Measurements from ENCODE around the gene RTN1. TPM values are rescaled to one million over a fixed set of nuclear protein-coding genes. Genes with fewer than 3 reads are reported as not detected.
A peak's percentile ranks its signal among the peaks of the same experiment; 100 is the strongest.

The RTN1 gene, protein sequence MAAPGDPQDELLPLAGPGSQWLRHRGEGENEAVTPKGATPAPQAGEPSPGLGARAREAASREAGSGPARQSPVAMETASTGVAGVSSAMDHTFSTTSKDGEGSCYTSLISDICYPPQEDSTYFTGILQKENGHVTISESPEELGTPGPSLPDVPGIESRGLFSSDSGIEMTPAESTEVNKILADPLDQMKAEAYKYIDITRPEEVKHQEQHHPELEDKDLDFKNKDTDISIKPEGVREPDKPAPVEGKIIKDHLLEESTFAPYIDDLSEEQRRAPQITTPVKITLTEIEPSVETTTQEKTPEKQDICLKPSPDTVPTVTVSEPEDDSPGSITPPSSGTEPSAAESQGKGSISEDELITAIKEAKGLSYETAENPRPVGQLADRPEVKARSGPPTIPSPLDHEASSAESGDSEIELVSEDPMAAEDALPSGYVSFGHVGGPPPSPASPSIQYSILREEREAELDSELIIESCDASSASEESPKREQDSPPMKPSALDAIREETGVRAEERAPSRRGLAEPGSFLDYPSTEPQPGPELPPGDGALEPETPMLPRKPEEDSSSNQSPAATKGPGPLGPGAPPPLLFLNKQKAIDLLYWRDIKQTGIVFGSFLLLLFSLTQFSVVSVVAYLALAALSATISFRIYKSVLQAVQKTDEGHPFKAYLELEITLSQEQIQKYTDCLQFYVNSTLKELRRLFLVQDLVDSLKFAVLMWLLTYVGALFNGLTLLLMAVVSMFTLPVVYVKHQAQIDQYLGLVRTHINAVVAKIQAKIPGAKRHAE
- 3.7 and 4.3 TPM in 2 replicates for total RNA-seq (2014; rRNA removed; shearing (Covaris generic))
- polyA plus RNA-seq (2016; fragmentation: Nextera tagmentation; extraction: Ambion mirVana) = 3.1 and 4.2 TPM in 2 replicates
- long read RNA-seq, partial matches to known transcripts = 0 of 3 reads
- long read RNA-seq, other reads (novel, unspliced or antisense) = 0 of 3 reads

DNA sequence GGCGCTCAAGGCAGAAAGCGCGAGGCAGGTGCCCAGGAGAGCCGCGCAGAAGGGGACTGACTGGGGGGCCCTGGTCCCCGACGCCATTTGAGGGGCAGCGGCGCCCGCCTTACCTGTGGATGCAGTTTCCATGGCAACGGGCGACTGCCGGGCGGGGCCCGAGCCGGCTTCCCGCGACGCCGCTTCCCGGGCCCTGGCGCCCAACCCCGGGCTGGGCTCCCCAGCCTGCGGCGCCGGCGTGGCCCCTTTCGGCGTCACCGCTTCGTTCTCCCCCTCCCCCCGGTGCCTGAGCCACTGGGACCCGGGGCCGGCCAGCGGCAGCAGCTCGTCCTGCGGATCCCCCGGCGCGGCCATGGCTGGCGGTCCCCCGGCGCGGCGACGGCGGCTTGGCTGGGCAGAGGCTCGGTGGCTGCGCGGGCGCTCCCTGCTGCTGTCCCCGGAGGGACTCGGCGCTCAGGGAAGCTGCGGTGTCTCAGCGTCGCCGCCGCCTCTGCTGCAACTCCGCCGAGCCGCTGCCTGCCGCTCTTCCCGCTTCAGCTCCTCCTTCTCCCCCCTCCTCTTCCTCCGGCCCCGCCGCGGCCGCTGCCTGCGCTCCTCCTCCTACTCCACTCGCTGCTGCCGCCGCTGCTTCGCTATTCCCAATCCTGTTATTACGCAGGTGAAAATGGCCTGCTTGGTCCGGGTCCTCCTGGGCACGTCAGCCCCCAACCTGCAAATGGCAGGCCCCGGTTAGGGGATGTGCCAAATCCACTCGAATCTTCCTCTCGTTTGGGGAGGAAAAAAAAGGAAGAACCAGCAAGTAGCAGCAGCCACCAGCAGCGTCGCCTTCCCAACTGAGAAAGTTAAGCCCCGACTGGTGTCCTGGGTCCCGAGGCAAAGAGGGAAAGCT is at the start of gene RTN1:
RTN1 (minus strand) TSS at position 500 of the 889 bp plus-strand sequence; CDS start at position 354, 146 bp downstream.
- Mint-ChIP-seq H3K9me3 (no peaks in the 10 kb centered on the region; the same call in 2 of the 3 replicates), H3K36me3 (ENCODE audit: low read depth) (no peaks in the 10 kb centered on the region), H3K27me3 (ENCODE audit: insufficient read depth, low read depth, poor library complexity) (peaks cover 32% of the 10 kb centered on the region), H3K4me3 (peak within 1 kb of the TSS; percentile 91), H3K4me1 (peaks cover 12% of the 10 kb centered on the region), H3K27ac (no peak within 1 kb of the TSS)
- Histone ChIP-seq H3K4me2 (peak within 1 kb of the TSS; percentile 95), H3K36me3 (ENCODE audit: insufficient read depth) (no peaks in the 10 kb centered on the region), H3K4me1 (ENCODE audit: insufficient read depth) (peaks cover 7% of the 10 kb centered on the region; the same call in 1 of the 2 replicates), H3K9me2 (ENCODE audit: insufficient read depth) (no peaks in the 10 kb centered on the region), H3K79me2 (replicated peaks; ENCODE audit: insufficient read depth) (no peaks in the 10 kb centered on the region), H4K20me1 (replicated peaks; ENCODE audit: insufficient read depth) (no peaks in the 10 kb centered on the region), H3F3A (replicated peaks; ENCODE audit: low read depth) (no peaks in the 10 kb centered on the region), H3K4me3 (peak within 1 kb of the TSS; percentile 78), H3K27ac (ENCODE audit: low read depth) (no peak within 1 kb of the TSS), H2AFZ (peak within 1 kb of the TSS; percentile 100), H3K27me3 (ENCODE audit: insufficient read depth) (peaks cover 58% of the 10 kb centered on the region)
- DNase-seq (ENCODE audit: low spot score) (peak; percentile 85), ATAC-seq (peak; percentile 87)
- TF ChIP-seq EZH2phosphoT487 (IDR thresholded peaks at IDR 0.05; ENCODE audit: unreplicated experiment) (no peak), CREB1 (CRISPR knock-in tag; IDR thresholded peaks at IDR 0.05; ENCODE audit: low read depth) (peak; percentile 24; the same call in 1 of the 2 replicates), EZH2 (IDR thresholded peaks at IDR 0.05; ENCODE audit: low read depth, unreplicated experiment) (peak; percentile 52)

DNA sequence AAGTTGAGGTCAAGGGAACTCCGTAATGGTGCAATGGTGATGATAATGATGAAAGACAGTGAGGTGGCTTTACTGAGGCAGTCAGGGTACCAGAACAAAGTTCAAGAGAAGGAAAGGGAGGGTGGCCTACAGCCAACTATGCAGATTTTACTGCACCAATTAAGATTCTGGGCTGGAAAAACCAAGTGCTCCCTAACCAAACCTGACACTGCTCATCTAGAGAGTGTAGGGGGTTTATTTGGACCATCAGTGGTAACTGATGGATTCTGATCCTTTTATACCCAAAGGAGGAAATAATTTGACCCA is 49.8 kb upstream of the RTN1 start:
- no peaks in the 10 kb centered on the region for H3K9me2 ChIP-seq (ENCODE audit: insufficient read depth)
- H3K27ac Mint-ChIP-seq = peak overlapping the region; percentile 93
- no peaks in the 10 kb centered on the region for H3K36me3 ChIP-seq (ENCODE audit: insufficient read depth)
- peak overlapping the region; percentile 87 for H3K4me3 Mint-ChIP-seq
- peaks cover 4% of the 10 kb centered on the region; the same call in 1 of the 2 replicates for H3K4me1 ChIP-seq (ENCODE audit: insufficient read depth)
- no peak for DNase-seq (ENCODE audit: low spot score)
- no peak for ATAC-seq
- H2AFZ ChIP-seq = peak overlapping the region; percentile 97
- H3K79me2 ChIP-seq (replicated peaks; ENCODE audit: insufficient read depth) = no peaks in the 10 kb centered on the region
- no peaks in the 10 kb centered on the region for H3K9me3 Mint-ChIP-seq
- 0 out of 2 replicates have a peak overlapping the region, but pooled peaks have one; percentile 21 for H3K27ac ChIP-seq (ENCODE audit: low read depth)
- H3F3A ChIP-seq (replicated peaks; ENCODE audit: low read depth) = no peaks in the 10 kb centered on the region
- 0 out of 2 replicates have a peak, but pooled peaks cover 3% of the 10 kb centered on the region for H4K20me1 ChIP-seq (replicated peaks; ENCODE audit: insufficient read depth)
- H3K36me3 Mint-ChIP-seq (ENCODE audit: low read depth) = peaks cover 10% of the 10 kb centered on the region
- H3K27me3 ChIP-seq (ENCODE audit: insufficient read depth) = no peaks in the 10 kb centered on the region
- peaks cover 10% of the 10 kb centered on the region; the same call in 1 of the 3 replicates for H3K4me1 Mint-ChIP-seq
- H3K4me2 ChIP-seq = peak overlapping the region; percentile 88
- peak overlapping the region; percentile 79 for H3K4me3 ChIP-seq
- peaks cover 3% of the 10 kb centered on the region for H3K27me3 Mint-ChIP-seq (ENCODE audit: insufficient read depth, low read depth, poor library complexity)
- no peak for TF ChIP-seq STAT1 (IDR thresholded peaks at IDR 0.05; ENCODE audit: unreplicated experiment)
- no peak for TF ChIP-seq EZH2phosphoT487 (IDR thresholded peaks at IDR 0.05; ENCODE audit: unreplicated experiment)
- TF ChIP-seq EZH2 (IDR thresholded peaks at IDR 0.05; ENCODE audit: low read depth, unreplicated experiment) = no peak
- TF ChIP-seq ZNF331 (CRISPR knock-in tag; IDR thresholded peaks at IDR 0.05; ENCODE audit: low read depth) = no peak
- TF ChIP-seq JUNB (IDR thresholded peaks at IDR 0.05; ENCODE audit: unreplicated experiment) = no peak
- TF ChIP-seq POLR2AphosphoS5 (IDR thresholded peaks at IDR 0.05; ENCODE audit: low read depth) = no peak
- TF ChIP-seq, protein P1, sequence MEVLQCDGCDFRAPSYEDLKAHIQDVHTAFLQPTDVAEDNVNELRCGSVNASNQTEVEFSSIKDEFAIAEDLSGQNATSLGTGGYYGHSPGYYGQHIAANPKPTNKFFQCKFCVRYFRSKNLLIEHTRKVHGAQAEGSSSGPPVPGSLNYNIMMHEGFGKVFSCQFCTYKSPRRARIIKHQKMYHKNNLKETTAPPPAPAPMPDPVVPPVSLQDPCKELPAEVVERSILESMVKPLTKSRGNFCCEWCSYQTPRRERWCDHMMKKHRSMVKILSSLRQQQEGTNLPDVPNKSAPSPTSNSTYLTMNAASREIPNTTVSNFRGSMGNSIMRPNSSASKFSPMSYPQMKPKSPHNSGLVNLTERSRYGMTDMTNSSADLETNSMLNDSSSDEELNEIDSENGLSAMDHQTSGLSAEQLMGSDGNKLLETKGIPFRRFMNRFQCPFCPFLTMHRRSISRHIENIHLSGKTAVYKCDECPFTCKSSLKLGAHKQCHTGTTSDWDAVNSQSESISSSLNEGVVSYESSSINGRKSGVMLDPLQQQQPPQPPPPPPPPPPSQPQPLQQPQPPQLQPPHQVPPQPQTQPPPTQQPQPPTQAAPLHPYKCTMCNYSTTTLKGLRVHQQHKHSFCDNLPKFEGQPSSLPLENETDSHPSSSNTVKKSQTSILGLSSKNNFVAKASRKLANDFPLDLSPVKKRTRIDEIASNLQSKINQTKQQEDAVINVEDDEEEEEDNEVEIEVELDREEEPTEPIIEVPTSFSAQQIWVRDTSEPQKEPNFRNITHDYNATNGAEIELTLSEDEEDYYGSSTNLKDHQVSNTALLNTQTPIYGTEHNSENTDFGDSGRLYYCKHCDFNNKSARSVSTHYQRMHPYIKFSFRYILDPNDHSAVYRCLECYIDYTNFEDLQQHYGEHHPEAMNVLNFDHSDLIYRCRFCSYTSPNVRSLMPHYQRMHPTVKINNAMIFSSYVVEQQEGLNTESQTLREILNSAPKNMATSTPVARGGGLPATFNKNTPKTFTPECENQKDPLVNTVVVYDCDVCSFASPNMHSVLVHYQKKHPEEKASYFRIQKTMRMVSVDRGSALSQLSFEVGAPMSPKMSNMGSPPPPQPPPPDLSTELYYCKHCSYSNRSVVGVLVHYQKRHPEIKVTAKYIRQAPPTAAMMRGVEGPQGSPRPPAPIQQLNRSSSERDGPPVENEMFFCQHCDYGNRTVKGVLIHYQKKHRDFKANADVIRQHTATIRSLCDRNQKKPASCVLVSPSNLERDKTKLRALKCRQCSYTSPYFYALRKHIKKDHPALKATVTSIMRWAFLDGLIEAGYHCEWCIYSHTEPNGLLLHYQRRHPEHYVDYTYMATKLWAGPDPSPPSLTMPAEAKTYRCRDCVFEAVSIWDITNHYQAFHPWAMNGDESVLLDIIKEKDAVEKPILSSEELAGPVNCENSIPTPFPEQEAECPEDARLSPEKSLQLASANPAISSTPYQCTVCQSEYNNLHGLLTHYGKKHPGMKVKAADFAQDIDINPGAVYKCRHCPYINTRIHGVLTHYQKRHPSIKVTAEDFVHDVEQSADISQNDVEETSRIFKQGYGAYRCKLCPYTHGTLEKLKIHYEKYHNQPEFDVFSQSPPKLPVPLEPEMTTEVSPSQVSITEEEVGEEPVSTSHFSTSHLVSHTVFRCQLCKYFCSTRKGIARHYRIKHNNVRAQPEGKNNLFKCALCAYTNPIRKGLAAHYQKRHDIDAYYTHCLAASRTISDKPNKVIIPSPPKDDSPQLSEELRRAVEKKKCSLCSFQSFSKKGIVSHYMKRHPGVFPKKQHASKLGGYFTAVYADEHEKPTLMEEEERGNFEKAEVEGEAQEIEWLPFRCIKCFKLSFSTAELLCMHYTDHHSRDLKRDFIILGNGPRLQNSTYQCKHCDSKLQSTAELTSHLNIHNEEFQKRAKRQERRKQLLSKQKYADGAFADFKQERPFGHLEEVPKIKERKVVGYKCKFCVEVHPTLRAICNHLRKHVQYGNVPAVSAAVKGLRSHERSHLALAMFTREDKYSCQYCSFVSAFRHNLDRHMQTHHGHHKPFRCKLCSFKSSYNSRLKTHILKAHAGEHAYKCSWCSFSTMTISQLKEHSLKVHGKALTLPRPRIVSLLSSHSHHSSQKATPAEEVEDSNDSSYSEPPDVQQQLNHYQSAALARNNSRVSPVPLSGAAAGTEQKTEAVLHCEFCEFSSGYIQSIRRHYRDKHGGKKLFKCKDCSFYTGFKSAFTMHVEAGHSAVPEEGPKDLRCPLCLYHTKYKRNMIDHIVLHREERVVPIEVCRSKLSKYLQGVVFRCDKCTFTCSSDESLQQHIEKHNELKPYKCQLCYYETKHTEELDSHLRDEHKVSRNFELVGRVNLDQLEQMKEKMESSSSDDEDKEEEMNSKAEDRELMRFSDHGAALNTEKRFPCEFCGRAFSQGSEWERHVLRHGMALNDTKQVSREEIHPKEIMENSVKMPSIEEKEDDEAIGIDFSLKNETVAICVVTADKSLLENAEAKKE (CRISPR knock-in tag; IDR thresholded peaks at IDR 0.05) = no peak
- TF ChIP-seq, protein P2, sequence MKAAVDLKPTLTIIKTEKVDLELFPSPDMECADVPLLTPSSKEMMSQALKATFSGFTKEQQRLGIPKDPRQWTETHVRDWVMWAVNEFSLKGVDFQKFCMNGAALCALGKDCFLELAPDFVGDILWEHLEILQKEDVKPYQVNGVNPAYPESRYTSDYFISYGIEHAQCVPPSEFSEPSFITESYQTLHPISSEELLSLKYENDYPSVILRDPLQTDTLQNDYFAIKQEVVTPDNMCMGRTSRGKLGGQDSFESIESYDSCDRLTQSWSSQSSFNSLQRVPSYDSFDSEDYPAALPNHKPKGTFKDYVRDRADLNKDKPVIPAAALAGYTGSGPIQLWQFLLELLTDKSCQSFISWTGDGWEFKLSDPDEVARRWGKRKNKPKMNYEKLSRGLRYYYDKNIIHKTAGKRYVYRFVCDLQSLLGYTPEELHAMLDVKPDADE (IDR thresholded peaks at IDR 0.05) = no peak
